SU-DHL-6 (cell line): ENCODE data around the gene C1QL4.

ENCODE experiments used
- H2AFZ ChIP-seq: fragments of 200-600 bp; sonication (generic); 2 replicates; pipeline ENCODE4 v1.6.1; 2014; ENCODE audit warnings: low read depth, mild to moderate bottlenecking, moderate library complexity, mixed read lengths, antibody characterized with exemption, low read length; ENCODE audit not compliant: severe bottlenecking
- H3F3A ChIP-seq: fragments of 200-600 bp; shearing (Covaris generic); 2 replicates; pipeline ENCODE4 v1.6.0; 2016; ENCODE audit warnings: antibody characterized with exemption, mild to moderate bottlenecking; ENCODE audit not compliant: insufficient read depth
- H3K27ac ChIP-seq: fragments of 200-600 bp; sonication (generic); 2 replicates; pipeline ENCODE4 v1.5.1; 2016; ENCODE audit warnings: low read depth, mild to moderate bottlenecking, low read length, moderate library complexity, mixed read lengths
- H3K27me3 ChIP-seq: fragments of 200-600 bp; sonication (generic), shearing (Covaris generic); 2 replicates; pipeline ENCODE4 v1.6.0; 2014; ENCODE audit warnings: mild to moderate bottlenecking, low read length
- H3K36me3 ChIP-seq: fragments of 200-600 bp; sonication (generic); 2 replicates; pipeline ENCODE4 v1.6.1; 2014; ENCODE audit warnings: mild to moderate bottlenecking, low read length, mixed read lengths
- H3K4me2 ChIP-seq: fragments of 300-600, 200-600 bp; shearing (Covaris generic), sonication (generic); 2 replicates; pipeline ENCODE4 v1.6.0; 2014; ENCODE audit warnings: low read length, low read depth, mild to moderate bottlenecking; ENCODE audit not compliant: poor library complexity, severe bottlenecking
- H3K4me3 ChIP-seq: fragments of 200-600 bp; sonication (generic); 2 replicates; pipeline ENCODE4 v1.5.1; 2014; ENCODE audit warnings: antibody characterized with exemption, low read length, mild to moderate bottlenecking, mixed read lengths; ENCODE audit not compliant: insufficient read depth, poor library complexity, severe bottlenecking
- H3K79me2 ChIP-seq: fragments of 200-600 bp; sonication (generic); 2 replicates; pipeline ENCODE4 v1.6.1; 2014; ENCODE audit warnings: mild to moderate bottlenecking, low read length, moderate library complexity; ENCODE audit not compliant: insufficient read depth
- H3K9ac ChIP-seq: fragments of 200-600 bp; sonication (generic); 2 replicates; pipeline ENCODE4 v1.7.0; 2014; ENCODE audit warnings: mild to moderate bottlenecking, low read length
- H3K9me2 ChIP-seq: fragments of 200-600 bp; sonication (generic); replicated peaks from 2 replicates; pipeline ENCODE4 v1.6.1; 2014; ENCODE audit warnings: low read length; ENCODE audit not compliant: insufficient read depth
- H3K9me3 ChIP-seq: fragments of 200-600 bp; sonication (generic); 2 replicates; pipeline ENCODE4 v1.6.1; 2014; ENCODE audit warnings: low read length, mixed read lengths; ENCODE audit not compliant: insufficient read depth
- H4K20me1 ChIP-seq: fragments of 200-600 bp; sonication (generic); 2 replicates; pipeline ENCODE4 v1.6.1; 2014; ENCODE audit warnings: low read depth, mild to moderate bottlenecking, antibody characterized with exemption, low read length, moderate library complexity, mixed read lengths
- CTCF ChIP-seq: fragments of 200-600 bp; sonication (generic); IDR thresholded peaks from one replicate; pipeline ENCODE4 v1.5.1; 2017; ENCODE audit warnings: antibody characterized with exemption, mild to moderate bottlenecking, low read length, moderate library complexity; ENCODE audit not compliant: insufficient read depth, poor library complexity, severe bottlenecking
- EZH2phosphoT487 ChIP-seq: fragments of 200-600 bp; sonication (generic), shearing (Covaris generic); conservative IDR thresholded peaks from 2 replicates; pipeline ENCODE4 v1.6.1; 2018; ENCODE audit warnings: mild to moderate bottlenecking, antibody characterized with exemption, low read length, moderate library complexity, mixed read lengths

C1QL4 gene

GRCh38 chr12:49294086-49294803, 42.7 kb downstream of the C1QL4 start:
- H3K36me3 ChIP-seq, result no peaks in the 10 kb centered on the region
- no peaks in the 10 kb centered on the region for H3K9me2 ChIP-seq
- no peak overlapping the region for H2AFZ ChIP-seq
- H3K79me2 ChIP-seq, result no peaks in the 10 kb centered on the region
- no peak overlapping the region for H3K27ac ChIP-seq
- no peaks in the 10 kb centered on the region for H3K27me3 ChIP-seq
- TF ChIP-seq CTCF (no peak), EZH2phosphoT487 (no peak)
- no peaks in the 10 kb centered on the region for H4K20me1 ChIP-seq
- H3F3A ChIP-seq, result no peaks in the 10 kb centered on the region
- H3K4me2 ChIP-seq, result no peak overlapping the region
- no peaks in the 10 kb centered on the region for H3K9me3 ChIP-seq
- no peak overlapping the region for H3K9ac ChIP-seq
- H3K4me3 ChIP-seq, result no peak overlapping the region

GRCh38 chr12:49293056-49293956, 43.7 kb downstream of the C1QL4 start:
- H3K36me3 ChIP-seq, result no peaks in the 10 kb centered on the region
- H3K9ac ChIP-seq, result no peak overlapping the region
- H3K9me3 ChIP-seq, result no peaks in the 10 kb centered on the region
- H3K4me3 ChIP-seq, result no peak overlapping the region
- TF ChIP-seq CTCF, result no peak
- TF ChIP-seq EZH2phosphoT487, result no peak
- H3K27me3 ChIP-seq, result no peaks in the 10 kb centered on the region
- no peaks in the 10 kb centered on the region for H3K9me2 ChIP-seq
- H3K4me2 ChIP-seq, result no peak overlapping the region
- H3K79me2 ChIP-seq, result no peaks in the 10 kb centered on the region
- no peaks in the 10 kb centered on the region for H3F3A ChIP-seq
- no peak overlapping the region for H2AFZ ChIP-seq
- H3K27ac ChIP-seq, result no peak overlapping the region
- H4K20me1 ChIP-seq, result no peaks in the 10 kb centered on the region

GRCh38 chr12:49292729-49293055, 44.3 kb downstream of the C1QL4 start:
- Histone ChIP-seq H3K27me3 (no peaks in the 10 kb centered on the region), H3K4me2 (no peak overlapping the region), H4K20me1 (no peaks in the 10 kb centered on the region), H3K79me2 (no peaks in the 10 kb centered on the region), H3K9me2 (no peaks in the 10 kb centered on the region), H3F3A (no peaks in the 10 kb centered on the region), H3K9ac (no peak overlapping the region), H3K36me3 (no peaks in the 10 kb centered on the region), H3K4me3 (no peak overlapping the region), H3K27ac (no peak overlapping the region), H2AFZ (no peak overlapping the region), H3K9me3 (no peaks in the 10 kb centered on the region)
- TF ChIP-seq EZH2phosphoT487, result no peak
- TF ChIP-seq CTCF, result no peak
